Lower leg skin (tissue), 3 donors: ENCODE measurements around the gene RAP1GAP.

ENCODE experiments used
- CTCF ChIP-seq, 3 donors: fragments of 450-650 bp; IDR thresholded peaks; one replicate each; pipeline ENCODE4 v1.5.1; 2016; ENCODE audit warnings: antibody characterized with exemption in 3 of 3, mild to moderate bottlenecking in 3 of 3, moderate library complexity in 2 of 3
- POLR2A ChIP-seq, 2 donors: fragments of 450-650 bp; IDR thresholded peaks; one replicate each; pipeline ENCODE4 v1.6.1; 2016 to 2017; ENCODE audit warnings: antibody characterized with exemption in 2 of 2, mild to moderate bottlenecking in 1 of 2, moderate library complexity in 1 of 2

DNA sequence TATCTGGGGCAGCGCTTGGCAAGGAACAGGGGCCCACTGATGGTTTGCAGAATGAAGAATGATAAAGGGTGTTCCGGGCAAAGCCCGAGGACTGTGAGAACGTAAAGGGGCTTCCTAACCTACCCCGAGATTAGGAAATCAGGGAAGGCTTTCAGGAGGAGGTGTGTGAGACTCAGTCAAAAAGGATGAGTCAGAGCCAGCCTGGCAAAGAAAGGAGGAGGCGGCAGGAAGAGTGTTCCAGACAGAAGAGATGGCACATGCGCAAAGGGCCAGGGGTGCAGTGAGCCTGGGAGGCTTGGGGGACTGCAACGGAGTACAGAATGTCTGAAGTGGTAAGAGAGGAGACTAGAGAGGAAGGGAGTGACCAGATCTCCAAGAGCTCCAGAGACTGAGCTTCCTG, 70.3 kb downstream of the RAP1GAP start:
- TF ChIP-seq POLR2A (IDR thresholded peaks at IDR 0.05) (no peak), CTCF (IDR thresholded peaks at IDR 0.05) (no peak)
